Neural cell (in vitro differentiated cells): ENCODE measurements around the gene MYO7A. TPM values are rescaled to one million over a fixed set of nuclear protein-coding genes. Genes with fewer than 3 reads are reported as not detected.

Experiments
- H2AFZ ChIP-seq: fragments of 200-600, 300-800 bp; sonication (generic), shearing (Covaris generic); 2 replicates; pipeline ENCODE4 v1.6.0; 2014; ENCODE audit warnings: low read depth, mild to moderate bottlenecking, antibody characterized with exemption, low read length, moderate library complexity
- H3F3A ChIP-seq: fragments of 200-600 bp; shearing (Covaris generic); 2 replicates; pipeline ENCODE4 v1.6.1; 2016; ENCODE audit warnings: mild to moderate bottlenecking, moderate library complexity, mixed read lengths, antibody characterized with exemption, low read length; ENCODE audit not compliant: insufficient read depth, poor library complexity, severe bottlenecking
- H3K27ac ChIP-seq: fragments of 200-600, 300-800 bp; sonication (generic), shearing (Covaris generic); 2 replicates; pipeline ENCODE4 v1.5.1; 2014; ENCODE audit warnings: mild to moderate bottlenecking, low read length, moderate library complexity
- H3K27me3 ChIP-seq: fragments of 300-800, 200-600 bp; sonication (generic), shearing (Covaris generic); 2 replicates; pipeline ENCODE4 v1.6.0; 2014; ENCODE audit warnings: mild to moderate bottlenecking, low read depth, low read length, moderate library complexity; ENCODE audit not compliant: insufficient read depth
- H3K36me3 ChIP-seq: fragments of 300-800, 200-600 bp; sonication (generic), shearing (Covaris generic); 2 replicates; pipeline ENCODE4 v1.5.1; 2014; ENCODE audit warnings: mild to moderate bottlenecking, antibody characterized with exemption, low read length, moderate library complexity; ENCODE audit not compliant: insufficient read depth
- H3K4me2 ChIP-seq: fragments of 300-800, 200-600 bp; sonication (generic), shearing (Covaris generic); 2 replicates; pipeline ENCODE4 v1.6.0; 2014; ENCODE audit warnings: mild to moderate bottlenecking, low read length
- H3K4me3 ChIP-seq: fragments of 300-800, 200-600 bp; sonication (generic), shearing (Covaris generic); 2 replicates; pipeline ENCODE4 v1.5.1; 2014; ENCODE audit warnings: mild to moderate bottlenecking, low read length, moderate library complexity
- H3K79me2 ChIP-seq: fragments of 200-600 bp; shearing (Covaris generic); replicated peaks from 2 replicates; pipeline ENCODE4 v1.6.0; 2014; ENCODE audit warnings: mild to moderate bottlenecking, low read length, moderate library complexity; ENCODE audit not compliant: insufficient read depth
- H3K9ac ChIP-seq: fragments of 300-800, 200-600 bp; sonication (generic), shearing (Covaris generic); 2 replicates; pipeline ENCODE4 v1.6.1; 2016; ENCODE audit warnings: mild to moderate bottlenecking, low read length, mixed read lengths
- H3K9me2 ChIP-seq: fragments of 200-600 bp; shearing (Covaris generic); 2 replicates; pipeline ENCODE4 v1.6.1; 2016; ENCODE audit warnings: mild to moderate bottlenecking, low read length, mixed read lengths; ENCODE audit not compliant: insufficient read depth
- H3K9me3 ChIP-seq: fragments of 200-600, 300-800 bp; sonication (generic), shearing (Covaris generic); 2 replicates; pipeline ENCODE4 v1.6.1; 2016; ENCODE audit warnings: mild to moderate bottlenecking, mixed run types, low read length, moderate library complexity, mixed read lengths
- H4K20me1 ChIP-seq: fragments of 200-600 bp; shearing (Covaris generic); 2 replicates; pipeline ENCODE4 v1.6.1; 2016; ENCODE audit warnings: mild to moderate bottlenecking, mixed run types; ENCODE audit not compliant: insufficient read depth
- EP300 ChIP-seq: fragments of 450-650 bp; conservative IDR thresholded peaks from 2 replicates; pipeline ENCODE4 v1.6.1; 2014; ENCODE audit warnings: antibody characterized with exemption, mild to moderate bottlenecking, moderate library complexity; ENCODE audit not compliant: poor library complexity, severe bottlenecking
- EZH2 ChIP-seq: fragments of 200-600, 300-800 bp; shearing (Covaris generic), sonication (generic); IDR thresholded peaks from 2 replicates; pipeline ENCODE4 v1.6.1; 2014; ENCODE audit warnings: antibody characterized with exemption, low read length, borderline replicate concordance, mild to moderate bottlenecking; ENCODE audit not compliant: insufficient read depth, poor library complexity, severe bottlenecking
- MXI1 ChIP-seq: fragments of 450-650 bp; conservative IDR thresholded peaks from 2 replicates; pipeline ENCODE4 v1.6.1; 2014; ENCODE audit warnings: antibody characterized with exemption, mild to moderate bottlenecking; ENCODE audit not compliant: poor library complexity, severe bottlenecking
- POLR2AphosphoS5 ChIP-seq: IDR thresholded peaks from 2 replicates; pipeline ENCODE4 v1.6.1; 2012
- RAD21 ChIP-seq: fragments of 450-650 bp; conservative IDR thresholded peaks from 2 replicates; pipeline ENCODE4 v1.6.1; 2014; ENCODE audit warnings: antibody characterized with exemption, mild to moderate bottlenecking, moderate library complexity
- SMC3 ChIP-seq: fragments of 450-650 bp; conservative IDR thresholded peaks from 2 replicates; pipeline ENCODE4 v1.6.1; 2014; ENCODE audit warnings: antibody characterized with exemption, mild to moderate bottlenecking, moderate library complexity; ENCODE audit not compliant: poor library complexity
- TAF1 ChIP-seq: IDR thresholded peaks from 2 replicates; pipeline ENCODE4 v1.6.1; 2012; ENCODE audit warnings: low read depth
- polyA plus RNA-seq: library from polyadenylated mRNA; depleted of rRNA; stranded (reverse); fragments of >200 nt; gene quantifications from 2 replicates; pipeline ENCODE4 v1.2.3, GENCODE V29; 2014
- TF ChIP-seq, protein P1 (sequence below): IDR thresholded peaks from 2 replicates; pipeline ENCODE4 v1.6.1; 2012; ENCODE audit warnings: borderline replicate concordance
- TF ChIP-seq, protein P2 (sequence below): fragments of 450-650 bp; IDR thresholded peaks from 2 replicates; pipeline ENCODE4 v1.5.1; 2014; ENCODE audit warnings: antibody characterized with exemption, mild to moderate bottlenecking, moderate library complexity; ENCODE audit not compliant: poor library complexity, severe bottlenecking

MYO7A gene
- polyA plus RNA-seq, 1 donor from 2014 or later, result 0.61 TPM

DNA sequence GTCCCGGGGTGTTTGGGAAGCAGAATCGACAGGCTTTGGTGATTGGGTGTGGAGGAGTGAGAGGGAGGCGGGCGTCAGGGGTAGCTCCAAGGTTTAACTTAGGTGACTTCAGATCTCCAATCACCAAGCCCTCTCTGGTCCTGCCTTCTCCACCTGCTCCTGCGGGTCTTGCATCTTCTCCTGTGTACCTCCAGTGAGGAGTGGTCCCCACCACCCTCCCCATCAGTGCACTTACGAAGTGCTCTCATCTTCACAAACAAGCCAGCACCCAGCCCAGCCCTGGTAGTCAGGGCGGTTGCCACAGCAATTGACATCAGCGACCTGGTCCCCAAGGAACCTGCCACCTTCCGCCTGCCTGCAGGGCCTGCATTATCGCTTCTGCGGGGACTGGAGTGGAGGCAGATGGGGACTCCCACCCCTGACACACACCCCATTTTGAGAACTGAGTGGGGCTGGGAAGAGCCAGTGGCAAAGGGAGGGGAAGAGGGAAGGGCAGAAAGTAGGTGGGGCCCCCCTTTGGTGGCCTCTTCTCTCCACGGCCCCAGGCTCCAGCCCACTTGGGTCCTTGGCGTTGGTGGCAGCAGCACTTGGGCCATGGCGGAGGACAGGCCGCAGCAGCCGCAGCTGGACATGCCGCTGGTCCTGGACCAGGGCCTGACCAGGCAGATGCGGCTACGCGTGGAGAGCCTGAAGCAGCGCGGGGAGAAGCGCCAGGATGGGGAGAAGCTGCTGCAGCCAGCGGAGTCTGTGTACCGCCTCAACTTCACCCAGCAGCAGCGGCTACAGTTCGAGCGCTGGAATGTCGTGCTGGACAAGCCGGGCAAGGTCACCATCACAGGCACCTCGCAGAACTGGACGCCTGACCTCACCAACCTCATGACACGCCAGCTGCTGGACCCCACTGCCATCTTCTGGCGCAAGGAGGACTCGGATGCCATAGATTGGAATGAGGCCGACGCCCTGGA is 25.5 kb upstream of the MYO7A start, which contains the start of gene OMP:
TSS of gene OMP (plus strand) at position 595 of the 965 bp plus-strand sequence. CDS start at position 595, 0 bp downstream.
- Histone ChIP-seq H3K27me3 (no peaks in the 10 kb centered on the region), H3K9me2 (no peaks in the 10 kb centered on the region), H3K4me3 (no peak within 1 kb of the TSS), H3K9me3 (no peaks in the 10 kb centered on the region), H3K27ac (no peak within 1 kb of the TSS), H3F3A (no peaks in the 10 kb centered on the region), H3K79me2 (no peaks in the 10 kb centered on the region), H3K4me2 (no peak within 1 kb of the TSS), H3K9ac (no peak within 1 kb of the TSS), H4K20me1 (no peaks in the 10 kb centered on the region), H3K36me3 (no peaks in the 10 kb centered on the region), H2AFZ (no peak within 1 kb of the TSS)
- TF ChIP-seq, protein P1, sequence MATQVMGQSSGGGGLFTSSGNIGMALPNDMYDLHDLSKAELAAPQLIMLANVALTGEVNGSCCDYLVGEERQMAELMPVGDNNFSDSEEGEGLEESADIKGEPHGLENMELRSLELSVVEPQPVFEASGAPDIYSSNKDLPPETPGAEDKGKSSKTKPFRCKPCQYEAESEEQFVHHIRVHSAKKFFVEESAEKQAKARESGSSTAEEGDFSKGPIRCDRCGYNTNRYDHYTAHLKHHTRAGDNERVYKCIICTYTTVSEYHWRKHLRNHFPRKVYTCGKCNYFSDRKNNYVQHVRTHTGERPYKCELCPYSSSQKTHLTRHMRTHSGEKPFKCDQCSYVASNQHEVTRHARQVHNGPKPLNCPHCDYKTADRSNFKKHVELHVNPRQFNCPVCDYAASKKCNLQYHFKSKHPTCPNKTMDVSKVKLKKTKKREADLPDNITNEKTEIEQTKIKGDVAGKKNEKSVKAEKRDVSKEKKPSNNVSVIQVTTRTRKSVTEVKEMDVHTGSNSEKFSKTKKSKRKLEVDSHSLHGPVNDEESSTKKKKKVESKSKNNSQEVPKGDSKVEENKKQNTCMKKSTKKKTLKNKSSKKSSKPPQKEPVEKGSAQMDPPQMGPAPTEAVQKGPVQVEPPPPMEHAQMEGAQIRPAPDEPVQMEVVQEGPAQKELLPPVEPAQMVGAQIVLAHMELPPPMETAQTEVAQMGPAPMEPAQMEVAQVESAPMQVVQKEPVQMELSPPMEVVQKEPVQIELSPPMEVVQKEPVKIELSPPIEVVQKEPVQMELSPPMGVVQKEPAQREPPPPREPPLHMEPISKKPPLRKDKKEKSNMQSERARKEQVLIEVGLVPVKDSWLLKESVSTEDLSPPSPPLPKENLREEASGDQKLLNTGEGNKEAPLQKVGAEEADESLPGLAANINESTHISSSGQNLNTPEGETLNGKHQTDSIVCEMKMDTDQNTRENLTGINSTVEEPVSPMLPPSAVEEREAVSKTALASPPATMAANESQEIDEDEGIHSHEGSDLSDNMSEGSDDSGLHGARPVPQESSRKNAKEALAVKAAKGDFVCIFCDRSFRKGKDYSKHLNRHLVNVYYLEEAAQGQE, result no peak
- TF ChIP-seq TAF1, result no peak
- TF ChIP-seq MXI1, result no peak
- TF ChIP-seq POLR2AphosphoS5, result no peak
- TF ChIP-seq SMC3, result no peak
- no peak for TF ChIP-seq EZH2
- TF ChIP-seq, protein P2, sequence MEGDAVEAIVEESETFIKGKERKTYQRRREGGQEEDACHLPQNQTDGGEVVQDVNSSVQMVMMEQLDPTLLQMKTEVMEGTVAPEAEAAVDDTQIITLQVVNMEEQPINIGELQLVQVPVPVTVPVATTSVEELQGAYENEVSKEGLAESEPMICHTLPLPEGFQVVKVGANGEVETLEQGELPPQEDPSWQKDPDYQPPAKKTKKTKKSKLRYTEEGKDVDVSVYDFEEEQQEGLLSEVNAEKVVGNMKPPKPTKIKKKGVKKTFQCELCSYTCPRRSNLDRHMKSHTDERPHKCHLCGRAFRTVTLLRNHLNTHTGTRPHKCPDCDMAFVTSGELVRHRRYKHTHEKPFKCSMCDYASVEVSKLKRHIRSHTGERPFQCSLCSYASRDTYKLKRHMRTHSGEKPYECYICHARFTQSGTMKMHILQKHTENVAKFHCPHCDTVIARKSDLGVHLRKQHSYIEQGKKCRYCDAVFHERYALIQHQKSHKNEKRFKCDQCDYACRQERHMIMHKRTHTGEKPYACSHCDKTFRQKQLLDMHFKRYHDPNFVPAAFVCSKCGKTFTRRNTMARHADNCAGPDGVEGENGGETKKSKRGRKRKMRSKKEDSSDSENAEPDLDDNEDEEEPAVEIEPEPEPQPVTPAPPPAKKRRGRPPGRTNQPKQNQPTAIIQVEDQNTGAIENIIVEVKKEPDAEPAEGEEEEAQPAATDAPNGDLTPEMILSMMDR, result no peak
- no peak for TF ChIP-seq EP300

DNA sequence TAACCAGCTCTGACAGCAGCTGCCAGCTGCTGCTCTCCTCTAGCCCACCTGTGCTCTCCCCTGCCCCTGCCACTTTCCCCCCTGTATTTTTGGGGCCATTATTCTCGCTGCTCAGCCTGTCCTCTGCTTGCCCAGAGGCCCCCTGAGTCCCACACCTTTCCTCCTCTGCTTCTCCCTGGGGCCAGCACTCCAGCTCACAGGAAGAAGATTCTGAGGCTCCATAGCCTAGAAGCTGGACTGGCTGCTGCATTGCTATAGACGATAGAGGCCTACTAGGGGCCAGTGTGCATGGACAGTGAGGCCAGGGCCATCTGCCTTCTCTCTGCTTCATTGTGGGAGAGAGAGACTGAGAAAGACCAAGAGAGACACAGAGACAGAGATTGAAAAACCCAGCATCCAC is 24.7 kb upstream of the MYO7A start:
- H3K4me3 ChIP-seq, result no peak overlapping the region
- no peaks in the 10 kb centered on the region for H3K79me2 ChIP-seq
- no peaks in the 10 kb centered on the region for H3F3A ChIP-seq
- H3K9ac ChIP-seq, result no peak overlapping the region
- TF ChIP-seq SMC3, result no peak
- TF ChIP-seq RAD21, result no peak
- TF ChIP-seq POLR2AphosphoS5, result no peak
- TF ChIP-seq, protein P2, result no peak
- TF ChIP-seq, protein P1, result no peak
- TF ChIP-seq TAF1, result no peak
- TF ChIP-seq EP300, result no peak
- no peak for TF ChIP-seq MXI1
- TF ChIP-seq EZH2, result no peak
- no peaks in the 10 kb centered on the region for H3K9me2 ChIP-seq
- no peak overlapping the region for H3K27ac ChIP-seq
- H3K36me3 ChIP-seq, result no peaks in the 10 kb centered on the region
- no peak overlapping the region for H3K4me2 ChIP-seq
- no peaks in the 10 kb centered on the region for H4K20me1 ChIP-seq
- no peaks in the 10 kb centered on the region for H3K9me3 ChIP-seq
- no peak overlapping the region for H2AFZ ChIP-seq
- no peaks in the 10 kb centered on the region for H3K27me3 ChIP-seq
